ENCODE data around the gene ING3. TPM values are rescaled to one million over a fixed set of nuclear protein-coding genes. Genes with fewer than 3 reads are reported as not detected.

The ING3 gene
- polyA plus RNA-seq, 1 donor from 2014 or later, result 19.7 TPM

DNA sequence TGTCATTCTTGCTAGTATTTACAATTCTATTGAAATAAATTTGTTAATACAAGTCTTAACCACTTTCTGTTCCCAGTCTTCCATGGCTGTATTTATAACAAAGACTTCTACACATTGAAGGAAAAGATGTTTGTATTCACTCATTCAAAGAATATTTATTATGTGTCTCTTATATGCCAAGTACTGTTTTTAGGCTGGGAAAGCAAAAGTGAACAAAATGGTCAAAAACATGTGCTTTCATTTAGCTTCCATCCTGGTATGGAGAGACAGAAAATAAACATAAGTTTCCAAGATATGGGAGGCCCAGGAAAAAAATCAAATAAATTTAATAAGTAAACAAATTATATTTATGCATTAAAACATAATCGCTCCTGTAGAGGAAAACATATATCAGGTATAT, 60.8 kb downstream of the ING3 start:
- no peak overlapping the region for H2AFZ ChIP-seq (ENCODE audit: low read depth, low read length)
- no peaks in the 10 kb centered on the region for H3F3A ChIP-seq (ENCODE audit: insufficient read depth, low read length, poor library complexity, severe bottlenecking)
- H3K9me3 ChIP-seq (ENCODE audit: low read length), result no peaks in the 10 kb centered on the region
- no peak overlapping the region for H3K4me2 ChIP-seq (ENCODE audit: low read length)
- no peaks in the 10 kb centered on the region for H3K79me2 ChIP-seq (replicated peaks; ENCODE audit: insufficient read depth, low read length)
- H3K27me3 ChIP-seq (ENCODE audit: insufficient read depth, low read depth, low read length), result no peaks in the 10 kb centered on the region
- H3K36me3 ChIP-seq (ENCODE audit: insufficient read depth, low read length), result no peaks in the 10 kb centered on the region
- TF ChIP-seq TAF1 (IDR thresholded peaks at IDR 0.05; ENCODE audit: low read depth) (no peak), POLR2AphosphoS5 (IDR thresholded peaks at IDR 0.05) (no peak), EZH2 (IDR thresholded peaks at IDR 0.05; ENCODE audit: borderline replicate concordance, insufficient read depth, low read length, poor library complexity, severe bottlenecking) (no peak), MXI1 (conservative IDR thresholded peaks at IDR 0.05; ENCODE audit: poor library complexity, severe bottlenecking) (no peak), CTCF (IDR thresholded peaks at IDR 0.05; ENCODE audit: poor library complexity, severe bottlenecking) (no peak), SMC3 (conservative IDR thresholded peaks at IDR 0.05; ENCODE audit: poor library complexity) (no peak), EP300 (conservative IDR thresholded peaks at IDR 0.05; ENCODE audit: poor library complexity, severe bottlenecking) (no peak), RAD21 (conservative IDR thresholded peaks at IDR 0.05) (no peak), REST (IDR thresholded peaks at IDR 0.05; ENCODE audit: borderline replicate concordance) (no peak)
- no peak overlapping the region for H3K9ac ChIP-seq (ENCODE audit: low read length)
- H4K20me1 ChIP-seq (ENCODE audit: insufficient read depth), result no peaks in the 10 kb centered on the region
- no peak overlapping the region for H3K27ac ChIP-seq (ENCODE audit: low read length)
- no peak overlapping the region for H3K4me3 ChIP-seq (ENCODE audit: low read length)
- H3K9me2 ChIP-seq (ENCODE audit: insufficient read depth, low read length), result no peaks in the 10 kb centered on the region

GRCh38 chr7:121012170-121012874, 61.7 kb downstream of the ING3 start:
- TF ChIP-seq CTCF (IDR thresholded peaks at IDR 0.05; ENCODE audit: poor library complexity, severe bottlenecking), result no peak
- TF ChIP-seq SMC3 (conservative IDR thresholded peaks at IDR 0.05; ENCODE audit: poor library complexity), result no peak
- TF ChIP-seq REST (IDR thresholded peaks at IDR 0.05; ENCODE audit: borderline replicate concordance), result no peak
- TF ChIP-seq MXI1 (conservative IDR thresholded peaks at IDR 0.05; ENCODE audit: poor library complexity, severe bottlenecking), result no peak
- TF ChIP-seq EZH2 (IDR thresholded peaks at IDR 0.05; ENCODE audit: borderline replicate concordance, insufficient read depth, low read length, poor library complexity, severe bottlenecking), result no peak
- TF ChIP-seq POLR2AphosphoS5 (IDR thresholded peaks at IDR 0.05), result no peak
- no peak for TF ChIP-seq EP300 (conservative IDR thresholded peaks at IDR 0.05; ENCODE audit: poor library complexity, severe bottlenecking)
- no peak for TF ChIP-seq RAD21 (conservative IDR thresholded peaks at IDR 0.05)
- H2AFZ ChIP-seq (ENCODE audit: low read depth, low read length), result no peak overlapping the region
- no peaks in the 10 kb centered on the region for H4K20me1 ChIP-seq (ENCODE audit: insufficient read depth)

More at GRCh38 chr7:121012170-121012874, 61.7 kb downstream of the ING3 start:
- H3K9me2 ChIP-seq (ENCODE audit: insufficient read depth, low read length), result no peaks in the 10 kb centered on the region
- no peak overlapping the region for H3K27ac ChIP-seq (ENCODE audit: low read length)
- H3K4me2 ChIP-seq (ENCODE audit: low read length), result no peak overlapping the region
- no peaks in the 10 kb centered on the region for H3K79me2 ChIP-seq (replicated peaks; ENCODE audit: insufficient read depth, low read length)
- H3K36me3 ChIP-seq (ENCODE audit: insufficient read depth, low read length), result no peaks in the 10 kb centered on the region
- H3F3A ChIP-seq (ENCODE audit: insufficient read depth, low read length, poor library complexity, severe bottlenecking), result no peaks in the 10 kb centered on the region
- H3K9me3 ChIP-seq (ENCODE audit: low read length), result no peaks in the 10 kb centered on the region
- no peaks in the 10 kb centered on the region for H3K27me3 ChIP-seq (ENCODE audit: insufficient read depth, low read depth, low read length)
- H3K9ac ChIP-seq (ENCODE audit: low read length), result no peak overlapping the region
- H3K4me3 ChIP-seq (ENCODE audit: low read length), result no peak overlapping the region

Measured in neural cell (in vitro differentiated cells).